ENCODE data around the gene JADE2.

DNA sequence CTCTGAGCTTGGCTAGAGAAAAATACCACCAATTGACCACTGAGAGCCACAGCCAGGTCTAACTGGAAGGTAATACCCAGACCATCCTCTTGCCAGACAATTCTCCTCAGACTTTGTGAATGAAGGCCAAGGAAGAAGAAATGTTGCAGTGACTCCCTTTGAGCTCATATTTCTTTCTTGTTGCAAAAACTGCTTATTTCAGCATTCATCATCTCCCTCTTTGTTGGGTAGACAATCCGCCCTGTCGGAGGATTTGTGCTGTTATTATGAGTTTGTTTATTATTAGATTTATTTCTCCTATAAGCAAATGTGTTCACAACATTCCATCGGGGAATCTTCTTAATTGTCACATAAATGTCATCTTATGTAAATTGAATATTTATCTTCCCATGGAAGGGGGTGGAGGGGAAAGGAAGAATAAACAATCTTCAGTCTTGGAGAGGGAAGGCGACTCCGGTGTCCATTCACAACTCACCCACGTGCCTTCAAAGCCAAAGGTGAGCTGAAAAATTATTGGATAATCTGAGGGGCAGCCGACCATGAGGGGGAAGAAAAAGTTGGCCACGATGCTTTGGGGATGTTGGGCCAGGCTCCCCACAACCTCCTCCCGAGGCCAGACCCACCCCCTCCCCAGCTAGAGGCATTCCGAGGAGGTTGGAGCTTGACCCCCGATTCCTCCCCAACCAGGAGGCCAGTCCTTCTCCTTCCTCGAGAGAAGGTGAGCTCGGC, 1.8 kb upstream of the JADE2 start:
- TF ChIP-seq CTCF (IDR thresholded peaks at IDR 0.05) (no peak), POLR2A (IDR thresholded peaks at IDR 0.05) (no peak), POLR2AphosphoS5 (IDR thresholded peaks at IDR 0.05) (no peak), EP300 (IDR thresholded peaks at IDR 0.05) (no peak)

All from stomach (tissue), 4 donors.